ENCODE data around the gene RC3H1. TPM values are rescaled to one million over a fixed set of nuclear protein-coding genes. Genes with fewer than 3 reads are reported as not detected.

RC3H1 gene
- total RNA-seq, 2 experiments from 2014 or later, result 40.8 to 41.7 TPM

DNA sequence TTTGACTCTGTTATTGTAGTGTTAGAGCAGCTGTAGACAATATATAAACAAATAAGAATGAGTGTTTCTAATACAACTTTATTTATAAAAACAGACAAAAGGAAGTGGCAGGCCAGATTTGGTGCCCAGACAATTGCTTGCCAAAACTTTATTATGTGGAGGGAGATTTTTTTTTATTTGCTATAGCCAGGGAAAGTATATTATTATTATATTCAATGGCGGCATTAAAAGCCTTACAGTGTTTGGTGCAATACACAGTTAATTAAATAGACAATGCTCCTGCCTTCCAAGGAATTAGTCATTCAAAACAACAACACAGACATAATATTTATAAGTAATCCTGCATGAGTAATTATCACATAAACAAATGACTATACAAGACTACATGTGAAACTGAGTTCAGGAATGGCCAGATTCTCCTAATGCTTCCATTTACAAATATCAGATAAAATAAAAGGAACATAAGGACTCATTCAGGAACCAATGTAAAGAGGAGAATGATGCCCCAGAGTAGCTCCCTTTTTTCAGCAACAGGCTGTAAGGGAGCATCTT is 10.6 kb upstream of the RC3H1 start:
- ChIA-PET POLR2A (no interaction called here), CTCF (no interaction called here)

- POLR2A ChIA-PET, result no interaction called here
- CTCF ChIA-PET, result no interaction called here
Observed at GRCh38 chr1:174031099-174031498, 8.9 kb upstream of the RC3H1 start.

DNA sequence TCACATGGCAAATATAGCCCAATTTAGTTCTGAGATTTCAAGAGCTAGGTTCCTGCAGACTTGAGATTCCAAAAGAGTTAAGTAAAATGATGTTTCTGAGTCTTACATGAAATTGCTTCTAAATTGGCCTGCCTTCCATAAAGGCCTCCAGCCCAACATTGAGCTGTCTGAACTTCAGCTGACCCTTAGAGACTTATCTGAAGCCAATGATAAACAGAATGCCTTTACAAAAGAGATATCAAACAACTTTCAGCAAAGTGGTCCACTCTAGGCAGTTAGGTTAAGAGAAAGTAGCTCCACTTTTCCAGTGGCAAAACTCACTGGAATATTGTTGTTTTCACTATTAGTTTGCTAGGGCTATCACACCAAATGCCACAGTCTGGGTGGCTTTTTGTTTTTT is 6.3 kb upstream of the RC3H1 start:
- ChIA-PET POLR2A (no interaction called here), CTCF (interaction anchor here (0.6 kb wide), 1 partner anchor 289 kb away, joined by 3 read pairs; no protein-coding TSS in a partner anchor)

DNA sequence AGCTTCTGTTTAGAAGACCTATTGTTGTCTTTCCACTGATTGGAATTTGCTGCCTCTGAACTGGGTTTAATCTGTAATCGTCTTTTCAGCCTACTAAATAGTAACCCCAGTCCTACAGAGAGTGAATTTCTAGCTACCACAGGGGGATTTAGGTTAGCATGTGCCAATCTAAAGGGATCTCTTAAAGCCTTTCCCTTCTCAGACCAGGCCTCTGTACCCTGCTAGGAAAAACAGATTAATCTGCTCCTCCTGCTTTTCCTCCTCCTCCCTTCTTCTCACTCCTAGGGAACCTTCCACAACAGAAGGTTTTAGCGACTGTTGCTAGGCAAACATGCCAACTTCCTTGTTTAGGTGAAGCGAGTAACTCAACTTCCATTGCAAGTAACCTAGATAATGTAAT is 1.3 kb upstream of the RC3H1 start:
- ChIA-PET POLR2A (interaction anchor here (1.9 kb wide), 1 partner anchor 154 kb away, joined by 8 read pairs; no protein-coding TSS in a partner anchor), CTCF (interaction anchor here (0.7 kb wide), 1 partner anchor 50 kb away, joined by 6 read pairs; no protein-coding TSS in a partner anchor)

DNA sequence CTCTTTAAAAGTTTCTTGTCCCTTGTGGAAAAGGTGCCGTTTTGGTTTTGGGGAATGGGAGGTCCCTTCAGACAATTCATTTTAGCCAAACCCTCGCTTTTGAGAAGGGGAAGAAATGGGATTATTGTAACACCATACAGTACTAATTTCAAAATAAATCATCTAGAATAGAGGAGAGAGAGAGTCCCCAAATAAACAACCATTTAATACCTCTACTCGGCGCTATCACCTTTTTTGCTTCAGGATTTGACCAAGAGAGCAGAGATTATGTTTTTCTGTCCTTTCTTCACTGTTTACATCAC is 770 bp upstream of the RC3H1 start:
- CTCF ChIA-PET, result no interaction called here
- POLR2A ChIA-PET, result interaction anchor here (0.5 to 1.9 kb wide), 4 partner anchors 23 to 154 kb away, joined by 3 to 8 read pairs (median 4); no protein-coding TSS in a partner anchor

DNA sequence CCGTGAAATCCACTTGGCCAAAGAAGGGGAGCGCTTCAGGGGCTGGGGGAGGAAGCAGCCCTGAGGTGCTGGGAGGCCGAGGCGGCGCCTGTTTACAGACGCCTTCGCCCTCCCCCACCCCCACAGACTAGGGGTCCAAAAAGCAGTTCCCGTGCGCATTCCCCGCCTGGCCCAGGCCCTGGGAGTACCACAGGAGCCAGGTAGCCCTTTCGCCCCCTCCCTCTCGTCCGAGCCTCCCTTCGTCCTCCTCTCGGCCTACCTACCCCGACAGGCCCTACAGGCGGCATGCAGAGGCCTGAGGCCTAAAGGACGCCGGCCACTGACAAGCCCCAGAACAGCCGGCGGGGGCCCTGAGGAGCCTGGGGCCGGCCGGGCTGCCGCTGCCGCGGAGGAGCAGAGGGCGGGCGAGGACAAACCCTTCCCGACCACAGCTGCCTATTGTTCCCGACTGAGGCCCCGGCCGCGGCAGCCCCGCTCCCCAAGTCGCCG is 522 bp downstream of the RC3H1 start:
- CTCF ChIA-PET, result no interaction called here
- POLR2A ChIA-PET, result interaction anchor here (1.0 to 1.9 kb wide), 3 partner anchors 93 to 152 kb away, joined by 3 to 8 read pairs (median 4); no protein-coding TSS in a partner anchor

GRCh38 chr1:174018565-174018964 is 3.6 kb downstream of the RC3H1 start:
- CTCF ChIA-PET, result no interaction called here
- POLR2A ChIA-PET, result no interaction called here

GRCh38 chr1:174017231-174017970 is 4.8 kb downstream of the RC3H1 start:
- CTCF ChIA-PET, result no interaction called here
- POLR2A ChIA-PET, result interaction anchor here (0.6 kb wide), 1 partner anchor 786 kb away, joined by 3 read pairs; no protein-coding TSS in a partner anchor

GRCh38 chr1:174013864-174014418 is 8.2 kb downstream of the RC3H1 start:
- POLR2A ChIA-PET, result no interaction called here
- CTCF ChIA-PET, result no interaction called here

DNA sequence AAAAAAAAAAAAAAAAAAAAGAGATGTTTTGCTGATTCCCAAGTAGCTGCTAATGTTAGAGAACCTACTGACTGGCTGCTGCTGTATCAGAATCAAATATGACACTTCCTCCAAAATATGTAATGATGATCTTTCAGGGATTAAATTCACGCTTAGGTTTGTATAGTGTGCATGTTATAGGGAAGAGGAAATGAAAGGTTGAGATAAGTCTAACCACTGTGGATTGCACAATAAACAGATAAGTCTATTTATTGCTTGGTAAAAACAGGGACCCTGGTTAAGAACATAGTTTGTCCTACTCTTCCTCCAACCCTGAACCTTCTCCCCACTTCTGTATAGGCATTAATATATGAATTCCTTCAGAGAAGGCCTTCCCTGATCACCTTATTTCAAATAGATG is 13.2 kb downstream of the RC3H1 start:
- POLR2A ChIA-PET, result no interaction called here
- CTCF ChIA-PET, result no interaction called here

GRCh38 chr1:174008269-174008668 is 13.9 kb downstream of the RC3H1 start:
- ChIA-PET CTCF (no interaction called here), POLR2A (no interaction called here)

DNA sequence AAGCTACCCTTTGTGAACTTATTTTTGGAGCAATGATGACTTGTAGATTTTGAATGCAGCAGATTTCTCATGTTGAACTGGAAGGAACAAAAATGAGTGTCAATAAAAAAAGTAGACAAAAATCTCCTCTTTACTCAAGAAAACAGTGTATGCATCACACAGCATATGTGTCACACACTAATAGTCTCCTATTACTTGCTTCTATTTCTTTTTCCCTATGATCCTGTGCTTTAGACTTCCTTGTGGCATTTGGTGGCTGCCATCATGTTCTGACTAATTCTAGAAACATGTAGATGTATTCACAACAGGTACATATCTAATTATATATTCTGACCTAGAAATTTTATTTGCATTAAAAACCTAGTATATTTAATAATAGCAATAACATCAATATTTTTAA is 14.3 kb downstream of the RC3H1 start:
- POLR2A ChIA-PET, result no interaction called here
- CTCF ChIA-PET, result no interaction called here

GRCh38 chr1:174005032-174005431 is 17.1 kb downstream of the RC3H1 start:
- ChIA-PET POLR2A (no interaction called here), CTCF (interaction anchor here (0.6 kb wide), 1 partner anchor 70 kb away, joined by 3 read pairs; no protein-coding TSS in a partner anchor)

DNA sequence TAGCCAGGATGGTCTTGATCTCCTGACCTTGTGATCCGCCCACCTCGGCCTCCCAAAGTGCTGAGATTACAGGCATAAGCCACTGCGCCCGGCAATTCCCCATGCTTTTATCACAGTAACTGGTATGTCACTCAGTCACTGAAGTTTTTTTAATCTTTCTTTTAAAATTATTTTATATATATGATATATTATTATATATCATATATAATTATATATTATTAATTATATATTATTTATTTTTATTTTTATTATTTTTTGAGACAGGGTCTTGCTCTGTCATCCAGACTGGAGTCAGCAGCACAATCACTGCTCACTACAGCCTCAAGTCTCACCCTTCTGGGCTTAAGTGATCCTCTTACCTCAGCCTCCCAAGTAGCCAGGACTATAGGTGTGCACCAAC is 18.3 kb downstream of the RC3H1 start:
- ChIA-PET CTCF (no interaction called here), POLR2A (no interaction called here)

GRCh38 chr1:174001573-174001972 is 20.6 kb downstream of the RC3H1 start:
- POLR2A ChIA-PET, result no interaction called here
- CTCF ChIA-PET, result no interaction called here

- ChIA-PET POLR2A (interaction anchor here (1.6 kb wide), 1 partner anchor 22 kb away, joined by 4 read pairs; no protein-coding TSS in a partner anchor), CTCF (interaction anchor here (0.9 kb wide), 1 partner anchor 171 kb away, joined by 3 read pairs; no protein-coding TSS in a partner anchor)
Observed at GRCh38 chr1:174000371-174000770, 21.8 kb downstream of the RC3H1 start.

GRCh38 chr1:173997791-173998190 is 24.4 kb downstream of the RC3H1 start:
- CTCF ChIA-PET, result interaction anchor here (1.0 kb wide), 1 partner anchor 10 kb away, joined by 4 read pairs; no protein-coding TSS in a partner anchor
- POLR2A ChIA-PET, result no interaction called here

DNA sequence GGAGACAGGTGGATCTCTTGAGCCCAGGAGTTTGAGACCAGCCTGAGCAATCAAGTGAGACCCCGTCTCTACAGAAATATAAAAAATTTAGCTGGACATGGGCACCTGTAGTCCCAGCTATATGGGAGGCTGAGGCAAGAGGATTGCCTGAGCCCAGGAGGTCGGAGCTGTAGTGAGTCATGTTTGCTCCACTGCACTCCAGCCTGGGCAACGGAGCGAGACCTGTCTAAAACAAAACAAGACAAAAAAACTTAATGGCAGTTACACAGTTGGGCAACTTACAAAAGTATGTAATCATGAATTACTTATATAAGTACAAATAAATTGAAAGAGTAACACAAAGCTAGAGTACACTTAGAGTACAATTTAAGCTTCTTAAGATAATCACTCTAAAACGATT is 25.2 kb downstream of the RC3H1 start:
- ChIA-PET CTCF (interaction anchor here (1.0 kb wide), 1 partner anchor 9 kb away, joined by 4 read pairs; no protein-coding TSS in a partner anchor), POLR2A (no interaction called here)

GRCh38 chr1:173995475-173995874 is 26.7 kb downstream of the RC3H1 start:
- CTCF ChIA-PET, result interaction anchor here (0.7 kb wide), 1 partner anchor 1601 kb away, joined by 3 read pairs; no protein-coding TSS in a partner anchor

DNA sequence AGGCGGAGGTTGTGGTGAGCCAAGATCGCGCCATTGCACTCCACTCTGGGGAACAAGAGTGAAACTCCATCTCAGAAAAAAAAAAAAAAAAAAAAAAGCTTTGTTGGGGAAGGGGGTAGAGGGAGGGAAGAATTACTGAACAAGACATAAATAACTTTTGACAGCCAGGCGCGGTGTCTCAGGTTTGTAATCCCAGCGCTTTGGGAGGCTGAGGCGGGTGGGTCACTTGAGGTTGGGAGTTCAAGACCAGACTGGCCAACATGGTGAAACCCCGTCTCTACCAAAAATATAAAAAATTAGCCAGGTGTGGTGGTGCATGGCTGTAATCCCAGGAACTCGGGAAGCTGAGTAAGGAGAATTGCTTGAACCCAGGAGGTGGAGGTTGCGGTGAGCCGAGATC is 28.2 kb downstream of the RC3H1 start:
- CTCF ChIA-PET, result interaction anchor here (0.6 to 0.7 kb wide), 3 partner anchors 22 to 634 kb away, joined by 3 to 4 read pairs (median 3); no protein-coding TSS in a partner anchor
- POLR2A ChIA-PET, result interaction anchor here (1.0 kb wide), 1 partner anchor 125 kb away, joined by 5 read pairs; no protein-coding TSS in a partner anchor

More at GRCh38 chr1:173995475-173995874, 26.7 kb downstream of the RC3H1 start:
- POLR2A ChIA-PET, result no interaction called here

Measured in activated CD8-positive, alpha-beta memory T cell treated with anti-CD3 and anti-CD28 coated beads for 36 hours (primary cell).